H54 (cell line): ENCODE results near the gene STOX2.

ENCODE experiments used
- DNase-seq: peaks from one replicate; pipeline ENCODE4 v3.0.0; 2011; ENCODE audit warnings: low spot score, mixed read lengths; ENCODE audit not compliant: insufficient read length
- FAIRE-seq: peaks from 3 replicates; lab custom pipeline; 2011; peaks lifted over from hg19 to GRCh38; lab: Jason Lieb, UNC
- POLR2A ChIP-seq: IDR thresholded peaks from 2 replicates; pipeline ENCODE4 v1.6.1; 2011; ENCODE audit warnings: low read depth, mild to moderate bottlenecking, low read length

STOX2 gene

DNA sequence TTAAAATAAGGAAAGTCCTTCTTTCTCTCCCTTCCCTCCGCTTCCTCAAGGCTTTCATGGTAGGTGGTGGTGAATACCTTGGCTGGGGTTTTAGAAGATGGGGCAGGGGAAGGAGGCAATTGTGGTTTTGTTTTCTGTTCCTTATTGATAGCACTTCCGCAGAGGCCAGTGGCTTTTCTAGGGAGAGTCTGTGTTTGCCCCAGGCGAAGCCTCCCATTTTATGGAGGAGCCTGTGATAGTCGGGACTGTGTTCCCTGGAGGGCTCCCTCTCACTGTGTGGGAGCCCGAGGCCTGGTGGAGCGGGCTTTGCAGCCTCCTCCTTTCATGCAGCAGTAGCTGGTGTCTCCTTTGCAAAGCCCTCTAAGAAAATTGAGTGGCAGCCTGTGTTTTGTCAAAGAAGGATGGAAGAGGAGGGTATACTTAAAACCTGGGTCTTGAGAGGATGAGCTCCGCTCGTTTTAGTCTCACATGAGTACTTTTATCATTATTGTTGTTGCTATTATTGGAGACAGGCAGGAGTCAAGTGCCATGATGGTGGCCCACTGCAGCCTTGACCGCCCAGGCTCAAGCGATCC, 29.8 kb upstream of the STOX2 start:
- FAIRE-seq (no peak), DNase-seq (no peak)
- TF ChIP-seq POLR2A, result no peak

DNA sequence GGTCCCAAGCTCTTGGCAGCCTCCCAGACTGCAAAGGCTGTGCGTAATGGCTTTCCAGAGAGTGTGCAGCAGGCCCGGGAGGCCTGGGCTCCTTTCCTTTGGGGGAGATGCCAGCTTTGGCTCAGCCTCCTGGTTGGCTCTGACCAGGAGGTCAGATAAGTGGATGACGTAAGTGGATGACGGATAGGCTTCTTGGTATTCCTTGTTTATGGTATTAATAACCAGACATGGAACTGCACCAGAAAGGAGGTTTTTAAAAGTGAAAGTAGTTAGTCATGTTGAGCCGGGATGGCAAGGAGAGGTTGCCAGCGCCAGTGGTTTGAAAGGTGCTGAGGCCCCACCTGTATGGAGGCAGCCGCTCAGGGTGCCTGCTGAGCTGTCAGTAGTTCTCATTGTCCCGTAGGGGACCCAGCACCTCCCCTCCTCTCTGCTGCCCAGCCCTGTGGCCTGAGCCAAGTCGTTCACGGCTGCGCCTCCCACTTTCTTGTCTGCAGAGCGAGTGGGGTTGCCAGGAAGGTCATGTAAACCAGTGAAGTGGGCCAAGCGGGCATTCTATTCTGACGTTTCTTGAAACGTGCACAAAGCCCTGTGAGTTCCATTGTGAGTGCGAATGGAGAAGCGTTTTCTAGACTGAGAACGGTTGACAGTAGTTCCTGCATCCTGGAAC, 28.7 kb upstream of the STOX2 start:
- no peak for FAIRE-seq
- peak; percentile 38 for DNase-seq
- no peak for TF ChIP-seq POLR2A

DNA sequence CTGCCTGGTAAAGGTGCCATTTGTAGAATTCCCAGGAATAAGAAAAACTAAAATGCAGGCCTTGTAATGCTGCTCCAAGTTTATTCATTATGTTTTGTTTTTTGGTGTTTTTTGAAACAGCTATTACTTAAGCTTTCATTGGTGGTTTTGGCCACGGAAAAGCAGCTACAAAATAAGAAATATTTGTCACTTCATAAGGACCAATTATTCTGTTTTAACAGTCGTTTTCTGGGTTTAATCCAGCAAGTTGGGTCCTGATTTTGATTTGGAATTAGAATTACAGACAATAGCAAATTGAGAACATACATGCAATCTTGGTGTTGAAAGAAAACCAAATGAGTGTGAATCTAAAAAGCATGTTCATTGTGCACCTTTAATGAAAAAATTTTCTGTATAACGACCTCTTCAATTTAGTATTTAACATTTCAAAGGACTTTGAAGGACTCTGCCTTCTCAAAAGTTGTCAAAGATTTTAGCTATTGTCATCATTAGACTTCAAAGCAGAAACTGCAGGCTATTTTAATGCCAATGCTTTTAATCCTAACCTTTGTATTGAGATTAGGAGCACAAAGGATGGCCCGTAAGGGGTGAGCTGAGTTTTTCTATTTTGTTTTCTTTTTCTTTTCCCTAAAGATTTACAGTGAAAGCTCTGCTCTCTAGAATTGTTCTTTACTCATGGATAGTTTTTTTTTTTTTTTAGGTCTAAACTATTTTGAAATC, 26.7 kb upstream of the STOX2 start:
- FAIRE-seq, result no peak
- TF ChIP-seq POLR2A, result no peak
- no peak for DNase-seq

DNA sequence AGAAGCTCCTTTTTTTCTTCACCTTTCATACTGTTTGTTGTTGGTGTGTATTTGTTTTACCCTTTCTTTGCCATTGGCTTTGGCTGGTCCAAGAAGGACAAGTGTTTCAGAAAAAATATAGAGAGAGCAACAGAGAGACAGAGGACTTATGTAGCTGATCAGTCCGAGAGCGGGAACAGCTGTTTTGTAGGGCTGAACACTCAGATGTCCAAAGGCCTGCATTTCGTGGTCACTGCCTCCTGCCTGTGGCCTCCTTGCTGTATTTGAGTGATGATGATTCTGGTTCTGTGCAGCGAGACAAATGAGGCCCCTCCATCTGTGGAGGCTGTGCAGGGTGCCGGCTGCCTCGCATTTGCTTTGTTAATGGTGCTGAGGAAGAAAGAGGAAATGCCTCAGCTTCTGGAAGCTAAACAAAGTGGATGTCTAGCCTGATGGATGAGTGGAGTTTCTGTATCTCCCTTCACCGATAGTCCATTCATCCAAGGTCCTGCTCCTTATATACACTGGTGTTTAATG, 19.8 kb upstream of the STOX2 start:
- DNase-seq, result no peak
- FAIRE-seq, result no peak
- TF ChIP-seq POLR2A, result no peak

DNA sequence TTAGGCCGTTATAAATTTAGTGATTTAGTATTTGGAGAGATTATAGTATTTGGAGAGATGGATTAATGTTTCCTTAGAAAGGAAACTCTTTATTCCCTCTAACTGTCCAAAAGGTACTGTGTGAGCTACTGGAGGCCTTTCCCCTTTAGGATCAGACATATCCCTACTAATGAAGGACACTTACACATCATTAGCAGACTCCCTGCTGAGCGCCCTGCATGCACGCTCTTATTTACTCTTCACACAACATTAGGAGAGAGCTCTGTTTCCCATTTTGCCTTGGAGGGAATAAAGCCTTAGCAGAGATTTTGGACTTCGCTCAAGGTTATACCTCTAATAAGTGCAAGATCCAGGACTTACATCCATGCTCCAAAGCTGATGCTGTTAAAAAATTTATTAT, 17.8 kb upstream of the STOX2 start:
- DNase-seq (no peak), FAIRE-seq (no peak)
- TF ChIP-seq POLR2A, result no peak

DNA sequence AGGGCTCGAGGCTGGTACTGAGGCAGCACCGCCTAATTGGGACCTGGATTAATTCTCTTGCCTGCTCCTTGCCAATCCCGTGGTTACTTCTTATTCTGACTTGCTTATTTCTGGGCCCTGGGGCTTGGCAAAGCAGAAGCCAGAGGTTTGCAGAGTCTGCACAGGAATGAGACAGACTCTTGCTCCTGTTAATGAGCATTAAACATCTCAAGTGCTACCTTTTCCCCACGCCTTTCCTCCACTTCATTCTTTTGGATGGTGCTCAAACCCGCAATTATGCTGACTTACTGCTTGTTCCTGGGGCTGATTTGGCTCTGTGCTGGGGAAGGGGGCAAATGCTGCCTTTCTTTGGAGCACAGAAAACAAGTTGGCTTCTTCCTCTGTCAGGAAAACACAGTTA, 16.5 kb upstream of the STOX2 start:
- no peak for FAIRE-seq
- TF ChIP-seq POLR2A, result no peak
- no peak for DNase-seq

DNA sequence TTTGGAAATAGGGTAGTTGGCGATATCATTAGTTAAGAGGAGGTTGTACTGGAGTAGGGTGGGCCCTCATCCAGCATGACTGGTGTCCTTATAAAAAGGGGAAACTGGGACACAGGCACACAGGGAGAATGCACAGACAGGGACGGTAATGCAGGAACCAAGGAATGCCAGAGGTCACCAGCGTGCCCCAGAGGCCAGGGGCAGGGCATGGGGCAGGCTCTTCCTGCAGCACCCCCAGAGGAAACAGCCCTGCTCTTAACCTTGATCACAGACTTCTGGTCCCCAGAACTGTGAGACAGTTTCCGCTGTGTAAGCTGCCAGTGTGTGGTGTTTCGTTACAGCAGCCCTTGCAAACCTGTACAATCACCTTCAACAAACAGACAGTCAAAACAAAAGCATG, 15.9 kb upstream of the STOX2 start:
- FAIRE-seq (no peak), DNase-seq (no peak)
- no peak for TF ChIP-seq POLR2A

DNA sequence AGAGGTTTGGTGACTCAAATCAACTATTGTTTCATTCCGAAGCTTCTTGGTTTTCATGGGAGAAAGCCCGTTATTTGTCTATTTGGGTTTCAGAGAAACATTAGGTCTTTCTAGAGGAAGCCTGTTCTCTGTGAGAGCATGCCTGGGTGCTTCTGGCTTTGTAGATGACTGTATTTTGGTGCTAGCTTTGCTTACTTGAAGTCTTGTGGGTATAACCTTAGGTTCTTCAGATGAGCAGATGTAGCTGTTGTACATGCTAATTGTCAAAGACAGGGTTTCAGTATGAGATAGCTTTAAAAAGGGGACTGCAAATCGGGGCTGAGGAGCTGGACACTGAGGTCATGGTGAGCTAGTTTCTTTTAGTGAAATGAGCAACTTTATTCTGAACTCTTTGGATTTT, 7.9 kb upstream of the STOX2 start:
- FAIRE-seq (no peak), DNase-seq (no peak)
- TF ChIP-seq POLR2A, result no peak

DNA sequence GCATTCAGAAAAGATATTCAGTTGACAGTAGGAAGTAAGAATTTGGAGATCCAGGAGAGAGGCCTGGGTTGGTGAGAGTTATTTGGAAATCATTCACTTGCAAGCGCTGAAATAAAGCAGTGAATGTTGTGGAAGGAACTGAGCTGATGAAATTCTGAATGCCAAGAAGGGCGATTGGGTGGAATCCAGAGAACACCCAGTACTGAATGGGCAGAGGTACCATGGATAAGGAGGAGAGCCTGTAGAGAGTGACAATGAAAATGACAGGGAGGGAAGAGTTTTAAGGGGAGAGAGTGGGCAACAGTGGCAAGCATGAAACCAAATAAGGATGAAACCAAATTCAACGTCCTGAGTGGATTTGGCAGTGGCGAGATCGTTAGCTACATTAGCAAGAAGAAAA, 6.7 kb upstream of the STOX2 start:
- no peak for TF ChIP-seq POLR2A
- FAIRE-seq, result no peak

DNA sequence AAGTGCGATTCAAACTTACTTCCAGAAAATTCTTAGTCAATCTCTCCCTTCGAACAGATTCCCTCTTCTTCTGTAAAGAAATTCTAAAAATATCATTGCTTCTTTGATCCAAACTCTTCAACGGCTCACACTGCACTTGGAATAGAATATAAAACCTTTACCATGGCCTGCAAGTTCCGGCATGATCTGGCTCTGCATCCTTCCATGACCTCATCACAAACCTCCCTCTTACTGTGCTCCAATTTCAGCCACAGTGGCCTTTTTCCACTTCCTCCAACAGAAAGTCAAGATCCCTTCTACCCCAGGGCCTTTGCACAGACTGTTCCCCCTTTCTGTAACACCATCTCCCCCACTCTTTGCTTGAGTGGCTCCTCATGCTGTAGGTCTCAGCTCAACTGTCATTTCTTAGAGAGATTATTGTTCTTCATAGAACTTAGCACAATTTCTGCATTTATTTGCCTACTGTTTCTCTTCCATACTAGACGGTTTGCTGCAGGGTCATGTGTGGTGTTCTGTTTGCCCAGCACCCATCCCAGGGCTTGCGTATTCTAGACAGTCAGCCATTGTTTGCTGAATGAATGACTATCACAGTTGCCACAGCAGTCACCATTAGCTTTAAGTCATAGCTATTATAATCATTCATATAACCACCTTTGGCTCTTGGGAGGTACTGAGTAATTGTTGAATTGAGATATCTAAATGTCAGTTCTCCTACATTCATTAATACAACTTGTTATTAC, 1.9 kb upstream of the STOX2 start:
- no peak for DNase-seq
- FAIRE-seq, result no peak
- TF ChIP-seq POLR2A, result no peak

More for the DNA sequence above, 6.7 kb upstream of the STOX2 start:
- DNase-seq, result no peak

DNA sequence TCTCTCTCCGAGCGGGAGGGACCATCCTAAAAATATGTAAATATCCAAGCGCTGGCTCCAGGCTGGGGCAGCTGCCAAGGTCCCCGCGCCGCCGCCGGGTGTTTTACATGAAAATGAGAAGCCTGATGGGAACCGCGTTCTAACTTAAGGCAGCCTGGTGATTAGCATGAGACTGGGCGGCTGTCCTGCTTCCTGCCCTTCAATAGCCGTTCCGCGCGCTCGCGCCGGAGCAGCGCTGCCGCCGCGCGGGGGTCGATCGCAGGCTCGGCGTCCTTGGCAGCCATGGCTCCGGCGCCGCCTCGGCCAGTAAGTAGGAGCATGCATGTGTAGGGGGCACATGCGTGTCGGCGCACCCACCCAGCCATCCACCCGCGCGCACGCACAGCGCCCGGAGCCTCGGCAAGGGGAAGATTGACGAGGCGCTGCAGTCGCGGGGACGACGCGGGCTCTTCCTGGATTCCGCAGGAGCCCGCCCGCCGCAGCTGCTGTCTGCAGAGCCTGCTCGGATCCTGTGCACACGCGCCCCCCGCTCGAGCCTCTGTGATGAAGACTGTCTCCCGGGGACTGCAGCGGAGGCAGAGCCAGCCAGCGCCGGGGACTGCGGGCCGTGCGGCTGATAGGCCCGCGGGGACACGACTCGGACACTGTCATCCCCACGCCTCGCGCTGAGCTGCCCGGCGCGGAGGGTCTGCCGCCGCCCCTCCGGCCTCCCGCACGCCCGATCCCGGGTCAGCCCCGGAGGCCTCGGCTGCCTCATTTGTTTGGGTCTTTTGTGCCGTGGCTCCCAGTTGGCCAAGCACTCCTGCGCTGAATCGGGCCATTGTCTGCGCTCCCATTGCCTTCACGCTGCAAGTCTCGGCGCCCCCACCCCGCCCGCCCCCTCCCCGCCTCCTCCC, 734 bp downstream of the STOX2 start:
- TF ChIP-seq POLR2A, result no peak
- FAIRE-seq, result no peak
- DNase-seq, result no peak

DNA sequence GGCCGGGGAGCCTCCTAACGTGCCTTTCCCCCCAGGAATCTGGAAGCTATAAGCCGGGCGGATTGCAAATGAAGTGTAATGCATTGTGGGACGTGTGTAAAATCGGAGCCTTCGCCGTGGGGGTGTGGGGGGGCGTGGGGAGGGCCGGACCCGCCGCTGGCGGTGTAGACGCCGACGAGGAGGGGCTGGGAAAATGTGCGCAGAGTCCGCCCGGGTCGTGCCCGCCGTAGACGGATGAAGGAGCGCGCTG, 1.3 kb downstream of the STOX2 start:
- TF ChIP-seq POLR2A, result no peak
- DNase-seq (no peak), FAIRE-seq (no peak)
